Measurements from ENCODE around the gene LCTL.
"Not testable (repeated sequence)": the region's sequence is repeated elsewhere in the genome, so short reads cannot be mapped to it uniquely, and the experiment has no call there.

LCTL gene

GRCh38 chr15:66591322-66591862, 25.6 kb upstream of the LCTL start:
- no peak for DNase-seq (ENCODE audit: low read depth)

GRCh38 chr15:66590435-66590834, 24.6 kb upstream of the LCTL start:
- no peak for DNase-seq (ENCODE audit: low read depth)

GRCh38 chr15:66589429-66589828, 23.6 kb upstream of the LCTL start:
- not testable (repeated sequence) for DNase-seq (ENCODE audit: low read depth)

GRCh38 chr15:66588971-66589370, 23.2 kb upstream of the LCTL start:
- no peak for DNase-seq (ENCODE audit: low read depth)

- DNase-seq (ENCODE audit: low read depth): no peak
These were observed 22.7 kb upstream of the LCTL start for GRCh38 chr15:66588537-66588936.

GRCh38 chr15:66587749-66588148, 22.0 kb upstream of the LCTL start:
- DNase-seq (ENCODE audit: low read depth): no peak

- no peak for DNase-seq (ENCODE audit: low read depth)
These were observed 21.2 kb upstream of the LCTL start for GRCh38 chr15:66587020-66587419.

- DNase-seq (ENCODE audit: low read depth): no peak
These were observed 20.6 kb upstream of the LCTL start for GRCh38 chr15:66586155-66586976.

GRCh38 chr15:66581972-66582537, 16.3 kb upstream of the LCTL start:
- no peak for DNase-seq (ENCODE audit: low read depth)

- DNase-seq (ENCODE audit: low read depth): no peak
These were observed 14.8 kb upstream of the LCTL start for GRCh38 chr15:66580643-66581042.

- no peak for DNase-seq (ENCODE audit: low read depth)
These were observed 12.6 kb upstream of the LCTL start for GRCh38 chr15:66578286-66578875.

- DNase-seq (ENCODE audit: low read depth): no peak
These were observed 8.8 kb upstream of the LCTL start for GRCh38 chr15:66574596-66574950.

- no peak for DNase-seq (ENCODE audit: low read depth)
These were observed 8.2 kb upstream of the LCTL start for GRCh38 chr15:66573719-66574595.

GRCh38 chr15:66573348-66573718, 7.5 kb upstream of the LCTL start:
- no peak for DNase-seq (ENCODE audit: low read depth)

- no peak for DNase-seq (ENCODE audit: low read depth)
These were observed 6.3 kb upstream of the LCTL start for GRCh38 chr15:66572146-66572545.

- DNase-seq (ENCODE audit: low read depth): no peak
These were observed 5.2 kb upstream of the LCTL start for GRCh38 chr15:66570842-66571478.

GRCh38 chr15:66570327-66570726, 4.5 kb upstream of the LCTL start:
- DNase-seq (ENCODE audit: low read depth): no peak

GRCh38 chr15:66569461-66570137, 3.8 kb upstream of the LCTL start:
- DNase-seq (ENCODE audit: low read depth): no peak

- DNase-seq (ENCODE audit: low read depth): no peak
These were observed 2.1 kb upstream of the LCTL start for GRCh38 chr15:66567897-66568296.

- no peak for DNase-seq (ENCODE audit: low read depth)
These were observed 1.2 kb upstream of the LCTL start for GRCh38 chr15:66566963-66567531.

- no peak for DNase-seq (ENCODE audit: low read depth)
These were observed 607 bp downstream of the LCTL start for GRCh38 chr15:66565141-66565641.
